NT2/D1 (cell line): Measurements from ENCODE around the gene CD9.

ENCODE experiments used
- SUZ12 ChIP-seq: IDR thresholded peaks from 2 replicates; pipeline ENCODE4 v1.6.1; 2011; ENCODE audit not compliant: insufficient read length, insufficient read depth; ENCODE audit errors: extremely low read depth
- YY1 ChIP-seq: IDR thresholded peaks from 2 replicates; pipeline ENCODE4 v1.6.1; 2011; ENCODE audit not compliant: insufficient read length, insufficient read depth
- ZNF274 ChIP-seq: IDR thresholded peaks from 2 replicates; pipeline ENCODE4 v1.6.1; 2011; ENCODE audit warnings: mild to moderate bottlenecking, low read depth, low read length

GRCh38 chr12:6280672-6281071, 80.5 kb downstream of the CD9 start:
- no peak for TF ChIP-seq ZNF274
- no peak for TF ChIP-seq SUZ12
- no peak for TF ChIP-seq YY1
